ENCODE data around the gene ARHGAP21.

DNA sequence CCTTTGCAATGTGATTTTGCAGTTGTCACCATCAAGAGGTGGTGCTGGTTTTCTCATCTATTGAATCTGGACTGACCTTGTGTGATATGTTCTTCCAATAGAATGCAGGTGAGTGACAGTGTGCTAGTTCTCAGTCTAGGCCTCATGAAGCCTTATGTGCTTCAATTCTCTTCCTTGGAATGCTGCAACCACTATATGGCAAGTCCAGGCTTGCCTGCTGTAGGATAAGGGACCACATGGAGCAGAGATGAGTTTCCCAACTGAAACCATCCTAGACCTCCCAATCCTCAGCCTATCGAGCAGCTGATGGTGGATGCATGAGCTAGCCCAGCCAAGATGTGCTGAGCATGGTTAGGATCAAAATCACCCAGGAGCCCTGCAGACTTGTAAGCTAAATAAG, 32.6 kb upstream of the ARHGAP21 start:
- TF ChIP-seq, protein P1, sequence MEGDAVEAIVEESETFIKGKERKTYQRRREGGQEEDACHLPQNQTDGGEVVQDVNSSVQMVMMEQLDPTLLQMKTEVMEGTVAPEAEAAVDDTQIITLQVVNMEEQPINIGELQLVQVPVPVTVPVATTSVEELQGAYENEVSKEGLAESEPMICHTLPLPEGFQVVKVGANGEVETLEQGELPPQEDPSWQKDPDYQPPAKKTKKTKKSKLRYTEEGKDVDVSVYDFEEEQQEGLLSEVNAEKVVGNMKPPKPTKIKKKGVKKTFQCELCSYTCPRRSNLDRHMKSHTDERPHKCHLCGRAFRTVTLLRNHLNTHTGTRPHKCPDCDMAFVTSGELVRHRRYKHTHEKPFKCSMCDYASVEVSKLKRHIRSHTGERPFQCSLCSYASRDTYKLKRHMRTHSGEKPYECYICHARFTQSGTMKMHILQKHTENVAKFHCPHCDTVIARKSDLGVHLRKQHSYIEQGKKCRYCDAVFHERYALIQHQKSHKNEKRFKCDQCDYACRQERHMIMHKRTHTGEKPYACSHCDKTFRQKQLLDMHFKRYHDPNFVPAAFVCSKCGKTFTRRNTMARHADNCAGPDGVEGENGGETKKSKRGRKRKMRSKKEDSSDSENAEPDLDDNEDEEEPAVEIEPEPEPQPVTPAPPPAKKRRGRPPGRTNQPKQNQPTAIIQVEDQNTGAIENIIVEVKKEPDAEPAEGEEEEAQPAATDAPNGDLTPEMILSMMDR (conservative IDR thresholded peaks at IDR 0.05 in 1 of 2, IDR thresholded peaks at IDR 0.05 in 1 of 2; ENCODE audit: extremely low read depth in 1 of 2, insufficient read depth in 1 of 2, low read depth in 1 of 2, low read length in 2 of 2): no peak
- no peak for TF ChIP-seq EZH2 (IDR thresholded peaks at IDR 0.05; ENCODE audit: borderline replicate concordance, low read length)

Measured in mammary epithelial cell (primary cell).